Dedifferentiated amniotic fluid mesenchymal stem cell (primary cell): ENCODE measurements around the gene IRF2BP2.

Experiments
- DNase-seq: peaks from one replicate; pipeline ENCODE4 v3.0.0-alpha.2; 2016; ENCODE audit errors: extremely low spot score

Gene IRF2BP2

DNA sequence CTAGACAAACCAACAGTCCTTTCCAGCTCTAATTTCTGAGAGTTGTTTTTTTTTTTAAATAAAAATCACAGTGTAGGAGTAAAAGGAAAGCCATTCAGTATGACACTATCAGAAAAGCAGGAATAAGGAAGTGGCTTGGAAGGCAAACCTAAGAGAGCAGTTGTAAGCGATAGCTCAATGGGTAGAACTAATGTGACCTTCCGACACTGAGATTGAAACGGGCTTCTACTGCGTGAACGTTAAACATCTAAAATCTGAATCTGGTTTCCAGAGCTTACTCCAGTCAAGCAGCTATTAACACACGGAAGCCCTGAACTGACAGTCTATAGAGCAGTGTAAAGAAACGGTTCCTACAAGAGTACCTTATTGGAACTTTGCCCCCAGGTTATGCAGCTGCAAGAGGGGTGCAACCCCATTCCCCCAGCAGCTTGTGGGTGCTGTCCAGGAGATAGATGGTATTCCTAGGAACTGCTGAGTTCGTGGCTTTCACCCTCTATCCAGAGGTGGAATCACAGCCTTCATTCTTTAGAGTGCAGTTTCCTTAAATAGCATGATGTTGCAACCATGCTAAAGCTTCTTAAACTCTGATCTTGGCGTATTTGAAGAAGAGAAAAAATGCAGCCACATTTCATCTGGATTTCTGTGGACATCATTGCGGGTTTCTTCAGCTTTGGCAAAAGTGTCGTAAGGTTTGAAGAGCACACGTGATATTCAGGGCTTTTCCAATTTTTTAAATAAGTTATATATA lies 3.3 kb upstream of the IRF2BP2 start:
- peak; percentile 91 for DNase-seq

GRCh38 chr1:234612352-234613127 lies 2.6 kb upstream of the IRF2BP2 start:
- DNase-seq: peak; percentile 99

DNA sequence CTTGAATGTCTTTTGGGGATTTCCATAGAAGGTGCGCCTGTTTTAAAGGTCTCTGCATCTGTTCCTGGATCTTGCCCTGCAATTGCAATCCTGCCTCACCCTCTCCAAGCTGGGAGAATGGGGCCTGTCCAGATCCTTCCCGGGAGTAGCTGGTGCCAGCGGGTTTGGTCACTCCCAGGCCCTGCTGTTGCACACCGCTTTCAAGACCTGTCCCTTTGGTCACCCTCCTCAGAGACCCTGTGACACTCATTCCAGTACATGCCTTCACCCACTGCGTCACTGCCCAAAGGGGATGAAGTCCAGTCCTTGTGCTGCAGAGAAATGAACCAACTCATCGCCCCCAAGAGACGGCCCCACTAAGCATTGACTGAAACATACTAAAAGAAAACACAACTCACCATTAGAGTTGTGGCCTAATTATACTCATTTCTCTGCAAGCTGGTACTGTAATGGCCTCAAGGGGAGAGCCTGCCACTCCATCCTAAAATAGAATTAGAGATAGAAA lies 1.9 kb upstream of the IRF2BP2 start:
- DNase-seq: no peak

GRCh38 chr1:234611225-234611846 lies 1.4 kb upstream of the IRF2BP2 start:
- DNase-seq: peak; percentile 77

DNA sequence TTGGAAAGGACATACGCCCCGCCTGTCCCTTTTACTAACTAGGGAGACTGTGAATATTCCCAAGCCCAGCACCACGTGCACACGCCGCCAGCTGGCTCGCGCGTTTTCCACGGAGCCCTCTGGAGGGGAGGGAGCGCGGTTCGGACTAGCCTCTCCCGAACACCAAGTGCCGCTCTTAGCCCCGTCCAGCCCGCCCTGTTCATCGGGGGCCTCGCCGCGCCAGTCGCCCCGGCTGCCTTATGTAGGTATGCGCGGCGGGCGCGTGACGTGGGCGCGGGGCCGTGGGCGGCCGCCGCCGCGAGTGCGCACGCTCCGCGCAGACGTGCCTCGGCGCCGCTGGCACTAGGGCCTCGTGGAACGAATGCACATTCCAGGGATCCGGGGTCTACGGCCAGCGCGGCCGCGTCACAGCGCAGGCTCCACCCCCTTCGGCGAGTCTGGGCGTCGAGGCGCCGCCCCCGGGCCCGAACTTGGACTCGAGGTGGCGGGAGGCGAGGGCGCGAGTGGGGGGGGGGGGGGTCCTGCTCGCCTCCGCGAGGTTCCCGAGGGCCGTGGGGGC lies 767 bp upstream of the IRF2BP2 start:
- DNase-seq: peak; percentile 93

DNA sequence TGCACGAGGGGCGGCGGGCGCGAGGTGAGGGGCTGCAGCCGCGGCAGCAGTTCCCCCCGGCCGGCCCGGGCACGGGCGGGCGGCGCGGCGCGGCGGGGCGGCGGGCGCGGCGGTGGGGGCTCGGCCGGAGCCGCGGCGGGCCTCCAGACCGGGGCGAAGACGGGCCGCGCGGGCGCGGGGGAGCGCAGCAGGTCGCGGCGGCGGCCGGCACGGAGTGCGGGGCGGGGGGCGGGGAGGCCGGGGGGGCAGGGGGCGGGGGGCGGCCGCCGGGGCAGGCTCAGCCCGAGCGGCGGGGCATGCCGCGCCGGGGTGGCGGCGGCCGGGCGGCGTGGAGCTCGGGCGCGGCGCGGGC lies 311 bp downstream of the IRF2BP2 start:
- no peak for DNase-seq

DNA sequence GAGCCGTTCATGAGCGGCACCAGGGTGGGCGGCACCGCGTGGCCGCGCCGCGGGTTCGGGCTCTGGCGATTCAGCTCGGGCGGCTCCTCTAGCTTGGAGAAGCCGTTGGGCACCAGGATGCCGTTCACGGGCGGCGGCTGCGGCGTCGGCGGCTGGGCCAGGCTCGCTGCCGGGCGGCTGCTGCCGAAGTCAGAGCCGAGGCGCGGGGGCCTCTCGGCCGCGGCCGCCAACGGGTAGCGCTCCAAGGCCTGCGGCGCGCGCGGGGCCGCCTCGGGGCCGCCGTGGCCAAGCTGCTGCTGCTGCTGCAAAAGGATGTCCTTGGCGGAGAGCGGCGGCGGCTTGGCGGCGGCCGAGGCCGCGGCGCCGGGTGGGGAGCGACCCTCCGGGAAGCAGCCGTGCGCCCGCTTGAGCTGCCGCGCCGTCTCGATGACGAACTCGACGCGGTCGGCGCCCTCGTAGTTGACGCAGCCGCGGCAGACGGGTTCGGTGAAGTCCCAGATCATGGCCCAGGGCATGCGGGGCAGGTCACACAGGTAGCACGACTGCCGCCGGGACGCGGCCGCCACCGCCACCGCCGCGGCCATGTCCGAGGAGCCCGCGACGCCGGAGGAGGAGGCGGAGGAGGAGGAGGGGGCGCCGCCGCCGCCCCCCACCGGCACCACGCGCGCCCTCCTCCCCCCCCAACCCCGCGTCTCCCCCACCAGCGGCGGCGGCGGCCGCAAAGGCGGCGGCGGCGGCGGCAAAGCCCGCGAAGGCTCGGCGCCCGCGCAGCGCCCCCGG lies 877 bp downstream of the IRF2BP2 start:
- DNase-seq: no peak

DNA sequence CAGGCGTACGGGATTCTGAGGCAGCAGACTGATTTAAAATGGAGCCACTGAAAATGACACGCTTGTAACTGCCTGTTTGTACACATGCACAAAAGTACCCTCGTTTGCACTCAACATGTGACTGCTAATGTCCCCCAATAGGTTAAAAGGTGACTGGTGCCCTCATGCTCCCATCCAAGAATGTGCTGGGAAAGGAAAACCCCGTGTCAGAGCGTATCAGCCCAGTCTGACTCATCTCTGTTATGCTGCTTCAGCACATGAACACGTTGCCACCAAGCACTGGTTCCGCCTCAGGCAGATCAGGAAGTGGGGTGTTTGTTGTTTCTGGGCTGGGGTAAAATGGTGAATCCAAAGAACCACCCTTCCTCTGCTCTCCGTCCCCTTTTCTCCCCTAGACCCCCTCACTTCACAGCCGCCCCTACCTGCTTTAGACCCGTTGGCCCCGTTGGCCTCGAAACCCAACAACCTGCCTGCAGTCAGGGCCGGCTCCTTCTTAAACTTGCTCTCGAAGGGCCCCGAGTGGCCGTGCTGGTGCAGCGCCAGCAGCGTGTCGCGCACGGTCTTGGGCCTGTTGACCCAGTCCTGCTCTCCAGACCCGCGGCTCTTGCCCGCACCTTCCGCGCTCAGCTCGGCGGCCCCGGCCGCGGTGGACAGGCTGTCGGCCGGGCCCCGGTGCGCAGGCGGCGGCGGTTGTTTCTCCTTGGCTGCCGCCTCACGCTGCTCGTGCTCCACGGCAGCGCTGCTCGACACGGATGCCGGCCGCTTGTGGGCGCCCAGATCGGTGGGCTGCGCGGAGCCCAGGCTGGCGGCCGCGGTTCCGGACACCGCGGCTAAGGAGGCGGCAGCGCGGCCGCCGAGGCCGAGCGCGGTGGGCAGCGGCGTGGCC lies 1.7 kb downstream of the IRF2BP2 start:
- peak; percentile 74 for DNase-seq

DNA sequence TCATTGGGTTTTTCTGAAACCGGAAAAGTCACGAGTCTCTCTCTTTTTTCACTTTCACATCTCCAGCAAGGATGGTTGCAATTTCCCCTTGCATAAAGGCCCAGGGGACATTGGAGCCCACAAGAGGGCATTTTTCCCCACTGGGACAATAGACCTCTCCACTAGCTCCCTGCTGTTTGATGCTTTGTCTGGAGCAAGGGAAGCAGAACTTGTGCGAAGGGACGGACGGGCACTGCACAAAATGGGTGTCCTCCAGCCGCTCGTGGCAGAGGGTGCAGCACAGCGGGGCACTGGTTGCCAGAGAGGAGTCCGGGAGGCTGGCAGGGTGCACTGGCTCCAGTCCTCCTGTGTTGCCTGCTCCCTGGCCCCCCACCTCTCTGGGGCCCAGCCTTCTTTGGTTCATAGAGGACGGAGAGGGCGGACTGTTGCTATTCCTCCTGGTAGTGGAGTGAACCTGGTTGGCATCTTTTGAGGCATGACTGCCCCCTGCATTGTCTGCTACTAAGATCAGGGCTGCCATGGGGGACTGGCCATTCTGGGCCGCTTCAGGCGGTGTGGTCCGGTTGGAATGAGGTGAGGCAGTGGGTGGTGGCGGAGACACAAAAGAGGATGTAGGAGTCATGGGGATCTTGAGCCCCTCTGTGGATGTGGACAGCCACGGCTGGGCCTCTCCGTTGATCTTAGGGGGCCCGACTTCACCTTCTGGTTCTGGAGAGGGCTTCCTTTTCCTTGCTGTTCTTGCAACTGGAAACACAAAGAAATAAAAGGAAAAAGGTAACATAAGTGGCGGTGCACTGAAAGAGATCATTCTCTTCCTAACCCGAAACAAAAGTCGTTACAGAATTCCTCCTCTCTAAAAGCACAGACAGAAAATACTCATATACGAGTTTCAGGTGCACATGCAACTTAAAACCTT lies 2.6 kb downstream of the IRF2BP2 start:
- DNase-seq: no peak

DNA sequence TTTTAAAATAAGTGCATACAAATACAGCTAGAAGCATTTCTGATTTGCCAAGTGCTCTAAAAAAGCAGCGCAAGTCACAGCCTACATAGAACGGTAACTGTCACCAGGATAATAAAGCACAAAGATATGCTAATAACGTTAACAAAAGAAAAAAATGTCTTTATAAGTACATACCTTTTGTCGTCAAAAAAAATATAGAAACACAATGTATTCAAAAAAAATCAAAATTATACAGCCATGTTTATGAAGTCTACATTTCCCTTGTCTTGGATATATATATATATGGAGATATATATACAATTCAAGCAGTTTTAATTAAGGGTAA lies 3.2 kb downstream of the IRF2BP2 start:
- no peak for DNase-seq

DNA sequence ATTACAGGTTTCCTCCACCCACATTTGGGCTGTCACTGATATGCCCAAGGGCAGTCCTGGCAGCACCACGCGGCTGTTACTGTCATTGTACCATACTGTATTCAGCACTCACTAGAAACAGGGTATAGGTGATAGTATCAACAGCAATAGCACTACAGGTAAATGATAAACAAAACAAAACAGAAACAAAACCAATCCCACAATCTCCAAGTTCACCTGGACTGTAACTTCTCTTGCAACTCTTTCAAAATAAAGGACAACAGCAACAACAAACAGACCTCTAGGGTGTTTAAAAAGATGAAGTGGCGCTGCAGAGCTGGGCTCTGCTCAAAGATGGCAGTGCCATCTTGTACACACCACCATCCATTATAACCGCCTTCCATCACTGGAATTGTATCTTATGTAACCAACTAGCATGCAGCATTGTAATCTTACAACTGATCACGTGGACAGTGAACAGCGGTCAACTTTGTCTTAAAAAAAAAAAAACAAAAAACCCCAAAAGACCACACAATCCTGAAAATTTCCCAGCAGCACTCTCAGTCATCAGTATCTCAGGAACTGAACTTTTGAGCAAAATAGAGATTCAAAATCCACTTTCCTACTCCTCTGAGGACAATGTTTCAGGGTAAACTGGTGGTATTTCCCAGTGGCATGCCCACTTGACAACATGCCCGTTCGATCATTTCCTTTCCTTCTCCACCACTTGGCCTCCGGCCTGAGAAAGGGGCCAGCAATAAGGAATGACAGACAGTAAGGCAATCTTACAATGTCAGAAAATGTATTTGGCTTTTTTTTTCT lies 3.8 kb downstream of the IRF2BP2 start:
- no peak for DNase-seq

DNA sequence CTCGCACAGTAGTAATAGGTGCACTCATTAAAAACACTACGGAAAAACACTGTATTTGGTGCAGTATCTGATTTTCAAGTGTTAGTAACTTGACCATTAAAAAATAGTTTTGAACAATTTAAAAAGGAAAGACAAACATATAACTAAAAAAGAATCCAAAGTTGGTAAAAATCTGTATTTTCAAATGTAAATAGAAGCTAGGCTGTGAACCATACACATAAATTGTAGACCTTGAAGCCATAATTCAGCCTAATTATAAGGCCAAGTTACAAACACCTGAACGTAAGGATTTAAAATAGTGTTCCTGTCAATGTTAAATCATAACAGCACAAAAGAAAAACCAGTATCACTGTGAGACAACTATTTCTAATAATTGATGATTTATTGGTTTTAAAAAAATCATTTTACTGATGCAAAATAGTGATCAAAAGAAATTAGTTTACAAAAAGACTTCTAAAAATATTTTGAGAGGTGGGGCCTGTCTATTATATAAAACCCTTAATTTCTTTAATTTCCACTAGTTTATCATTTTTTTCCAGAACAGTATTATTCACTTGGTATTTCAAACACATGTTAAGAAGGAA lies 4.5 kb downstream of the IRF2BP2 start:
- DNase-seq: no peak

- DNase-seq: no peak
Measured at GRCh38 chr1:234604495-234605398, 5.2 kb downstream of the IRF2BP2 start.

GRCh38 chr1:234603221-234604204 lies 6.5 kb downstream of the IRF2BP2 start:
- no peak for DNase-seq

GRCh38 chr1:234602334-234603220 lies 7.4 kb downstream of the IRF2BP2 start:
- peak; percentile 94 for DNase-seq
